ENCODE data around the gene LRCH1.

LRCH1 gene

GRCh38 chr13:46562581-46562980 lies 9.6 kb downstream of the LRCH1 start:
- FAIRE-seq, result no peak

GRCh38 chr13:46565808-46566750 lies 13.1 kb downstream of the LRCH1 start:
- FAIRE-seq, result no peak

- no peak for FAIRE-seq
These were observed 14.7 kb downstream of the LRCH1 start for GRCh38 chr13:46567671-46568070.

- no peak for FAIRE-seq
These were observed 16.5 kb downstream of the LRCH1 start for GRCh38 chr13:46569456-46569855.

GRCh38 chr13:46570273-46570672 lies 17.3 kb downstream of the LRCH1 start:
- FAIRE-seq, result no peak

- no peak for FAIRE-seq
These were observed 18.4 kb downstream of the LRCH1 start for GRCh38 chr13:46571189-46571908.

- no peak for FAIRE-seq
These were observed 19.1 kb downstream of the LRCH1 start for GRCh38 chr13:46571909-46572595.

- no peak for FAIRE-seq
These were observed 19.9 kb downstream of the LRCH1 start for GRCh38 chr13:46572752-46573431.

- FAIRE-seq, result no peak
These were observed 22.4 kb downstream of the LRCH1 start for GRCh38 chr13:46575301-46575771.

GRCh38 chr13:46575818-46576221 lies 22.9 kb downstream of the LRCH1 start:
- FAIRE-seq, result no peak

- FAIRE-seq, result no peak
These were observed 23.8 kb downstream of the LRCH1 start for GRCh38 chr13:46576762-46577161.

- FAIRE-seq, result no peak
These were observed 25.0 kb downstream of the LRCH1 start for GRCh38 chr13:46577696-46578589.

GRCh38 chr13:46578590-46578975 lies 25.6 kb downstream of the LRCH1 start:
- FAIRE-seq, result no peak

- no peak for FAIRE-seq
These were observed 27.4 kb downstream of the LRCH1 start for GRCh38 chr13:46580362-46580839.

GRCh38 chr13:46582190-46582589 lies 29.2 kb downstream of the LRCH1 start:
- no peak for FAIRE-seq

- no peak for FAIRE-seq
These were observed 34.0 kb downstream of the LRCH1 start for GRCh38 chr13:46586751-46587514.

GRCh38 chr13:46587807-46588418 lies 34.9 kb downstream of the LRCH1 start:
- no peak for FAIRE-seq

- FAIRE-seq, result no peak
These were observed 39.4 kb downstream of the LRCH1 start for GRCh38 chr13:46592385-46592784.

- no peak for FAIRE-seq
These were observed 40.4 kb downstream of the LRCH1 start for GRCh38 chr13:46593398-46593797.
